Dermis microvascular lymphatic vessel endothelial cell (primary cell): Measurements from ENCODE around the gene LIF. TPM values are rescaled to one million over a fixed set of nuclear protein-coding genes. Genes with fewer than 3 reads are reported as not detected.
"Not testable (repeated sequence)": the region's sequence is repeated elsewhere in the genome, so short reads cannot be mapped to it uniquely, and the experiment has no call there.

Source experiments
- DNase-seq, 2 donors: peaks; one replicate each; pipeline versions ENCODE4 v3.0.0 to v3.0.0-alpha.2; 2010; ENCODE audit warnings: low read depth in 2 of 2
- total RNA-seq: library from RNA; depleted of rRNA; stranded (reverse); fragments of >200 nt; gene quantifications from 2 replicates; pipeline ENCODE4 v1.2.1, GENCODE V29; 2014

LIF gene
- total RNA-seq, 1 donor from 2014 or later = 0.26 TPM

- DNase-seq = no peak
Observed at GRCh38 chr22:30227438-30228228, 18.9 kb downstream of the LIF start.

GRCh38 chr22:30226192-30226832, 20.2 kb downstream of the LIF start:
- DNase-seq = peak in 1 of 2 donors; percentile 64

GRCh38 chr22:30225220-30225927, 21.2 kb downstream of the LIF start:
- no peak for DNase-seq

- DNase-seq = no peak
Observed at GRCh38 chr22:30224161-30224857, 22.2 kb downstream of the LIF start.

GRCh38 chr22:30223303-30223702, 23.3 kb downstream of the LIF start:
- DNase-seq = no peak

GRCh38 chr22:30222321-30222720, 24.2 kb downstream of the LIF start:
- DNase-seq = no peak

- no peak for DNase-seq
Observed at GRCh38 chr22:30221121-30221992, 25.2 kb downstream of the LIF start.

GRCh38 chr22:30220338-30221012, 26.1 kb downstream of the LIF start:
- DNase-seq = no peak

- DNase-seq = no peak
Observed at GRCh38 chr22:30219668-30220278, 26.8 kb downstream of the LIF start.

GRCh38 chr22:30219049-30219654, 27.4 kb downstream of the LIF start:
- DNase-seq = no peak

- no peak for DNase-seq
Observed at GRCh38 chr22:30217698-30218560, 28.6 kb downstream of the LIF start.

- DNase-seq = no peak
Observed at GRCh38 chr22:30216710-30217109, 29.8 kb downstream of the LIF start.

- not testable (repeated sequence) for DNase-seq
Observed at GRCh38 chr22:30216272-30216671, 30.3 kb downstream of the LIF start.

GRCh38 chr22:30214703-30215407, 31.7 kb downstream of the LIF start:
- DNase-seq = no peak

GRCh38 chr22:30212996-30213441, 33.5 kb downstream of the LIF start:
- DNase-seq = no peak

- peak; percentile 34 to 61 for DNase-seq
Observed at GRCh38 chr22:30212363-30212995, 34.1 kb downstream of the LIF start.

- no peak for DNase-seq
Observed at GRCh38 chr22:30211124-30211820, 35.3 kb downstream of the LIF start.
